HPDE6-E6E7 (cell line): ENCODE data around the gene DCK.

ENCODE experiments used
- DNase-seq: peaks from one replicate; pipeline ENCODE4 v3.0.0; 2011; ENCODE audit warnings: missing footprints; ENCODE audit errors: extremely low spot score

The DCK gene

DNA sequence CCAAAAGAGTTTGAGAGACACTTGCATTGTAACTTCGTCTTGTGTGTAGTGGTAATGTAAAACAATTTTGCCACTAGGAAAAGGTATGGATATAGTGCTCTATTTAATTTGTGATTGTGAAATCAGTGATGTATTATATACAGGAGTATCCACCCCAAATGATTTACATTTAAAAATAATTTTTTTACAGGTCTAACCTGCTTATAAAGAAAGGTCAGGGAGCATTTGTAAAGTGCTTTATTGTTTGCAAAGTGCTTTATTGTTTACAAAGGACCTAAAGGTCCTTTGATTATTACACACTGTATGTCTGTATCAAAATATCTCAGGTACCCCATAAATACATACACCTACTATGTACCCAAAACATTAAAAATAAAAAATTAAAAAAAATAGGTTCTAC, 70.3 kb downstream of the DCK start:
- no peak for DNase-seq

DNA sequence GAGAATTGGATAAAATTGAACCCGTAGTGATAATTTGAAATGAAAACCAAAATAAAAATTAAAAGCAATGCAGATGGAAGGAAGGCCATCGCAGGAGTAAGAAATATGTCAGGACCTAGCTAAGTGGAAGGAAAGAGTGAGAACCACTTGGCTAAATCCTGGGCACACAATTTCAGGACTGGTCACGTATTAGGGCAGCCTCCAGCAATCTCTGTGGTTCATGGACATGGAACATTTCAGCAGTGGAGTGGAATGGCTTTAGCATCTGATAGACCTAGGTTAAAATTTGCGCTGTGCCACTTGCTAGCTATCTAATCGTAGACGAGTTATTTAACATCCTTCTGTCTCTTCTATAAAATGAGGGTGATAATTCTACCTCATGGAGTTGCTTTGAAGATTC, 71.1 kb downstream of the DCK start:
- no peak for DNase-seq

DNA sequence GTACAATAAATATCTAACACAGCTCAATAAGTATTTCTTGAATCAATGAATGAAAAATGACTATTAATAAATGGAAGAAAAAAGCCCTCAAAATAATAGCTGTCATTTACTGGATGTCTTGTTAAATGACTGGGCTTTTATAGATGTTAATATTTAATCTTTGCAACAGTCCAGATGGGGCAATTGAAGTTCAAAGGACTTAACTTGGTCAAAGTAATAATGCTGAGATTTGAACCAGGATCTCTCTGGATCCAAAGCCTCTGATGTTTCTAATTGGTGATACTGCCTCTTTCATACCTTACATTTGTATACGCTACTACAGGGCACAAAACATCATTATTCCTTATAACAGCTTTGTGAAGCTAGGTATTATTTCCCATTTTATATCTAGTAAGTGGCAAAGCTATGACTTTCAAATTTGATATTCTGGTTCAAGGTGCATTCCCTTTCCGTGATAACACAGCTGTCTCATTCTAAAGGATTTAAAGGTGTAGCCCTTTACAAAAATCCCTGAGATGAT, 72.6 kb downstream of the DCK start:
- DNase-seq = no peak

- no peak for DNase-seq
Observed at GRCh38 chr4:71066737-71067716, 73.6 kb downstream of the DCK start.

GRCh38 chr4:71069063-71069462, 75.6 kb downstream of the DCK start:
- DNase-seq = no peak

- DNase-seq = no peak
Observed at GRCh38 chr4:71070015-71070414, 76.6 kb downstream of the DCK start.

DNA sequence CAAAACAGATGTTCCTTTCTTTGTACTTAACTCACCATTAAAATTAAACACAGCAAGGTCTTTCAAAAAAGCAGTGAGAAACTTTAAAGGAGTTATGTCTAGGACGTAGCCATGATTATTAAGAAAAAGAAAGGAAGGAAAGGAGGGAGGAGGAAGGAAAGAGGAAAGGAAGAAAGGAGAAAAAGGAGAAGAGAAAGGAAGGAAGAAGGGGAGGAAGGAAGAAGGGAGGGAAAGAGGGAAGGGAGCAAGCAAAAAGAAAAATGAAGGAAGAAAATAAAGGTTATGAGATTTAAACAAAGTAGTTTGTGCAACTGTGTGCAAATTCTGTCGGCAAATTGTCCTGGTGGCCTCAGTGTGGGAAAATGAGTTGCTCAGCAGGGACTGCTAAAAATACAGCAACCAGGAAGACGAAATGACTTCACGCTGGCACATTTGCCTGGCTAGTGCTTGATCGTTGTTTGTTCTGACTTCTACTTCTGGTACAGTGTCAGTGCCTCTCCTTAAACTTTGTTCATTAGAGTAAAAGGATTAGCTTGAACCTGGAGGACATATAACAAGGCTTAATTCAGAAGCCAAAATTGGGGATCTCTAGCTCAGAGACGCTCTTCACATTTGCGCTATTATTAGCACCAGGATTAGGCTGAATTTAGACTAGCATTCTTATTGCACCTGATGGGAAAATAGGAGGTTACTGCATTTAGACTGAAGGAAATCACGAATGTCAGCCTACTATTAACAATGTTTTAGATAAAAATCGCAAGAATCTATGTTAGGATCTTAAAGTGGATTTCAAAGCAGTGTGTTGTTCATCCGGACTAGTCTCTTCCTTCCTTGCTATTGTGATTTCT, 81.2 kb downstream of the DCK start:
- no peak for DNase-seq
